Astrocyte of the cerebellum (primary cell): ENCODE data around the gene KLRC2.
A peak's percentile ranks its signal among the peaks of the same experiment; 100 is the strongest.
"Not testable (repeated sequence)": the region's sequence is repeated elsewhere in the genome, so short reads cannot be mapped to it uniquely, and the experiment has no call there.

Experiments
- DNase-seq: peaks from one replicate; pipeline ENCODE4 v3.0.0-alpha.2; 2011; ENCODE audit warnings: low read depth
- H3K4me3 ChIP-seq: 2 replicates; pipeline ENCODE4 v1.5.1; 2011; ENCODE audit warnings: mild to moderate bottlenecking, low read depth, low read length, moderate library complexity
- in situ Hi-C: cut with HindIII; loops from 2 replicates; pipeline ENCODE4 v1.10.0; 2017; ENCODE audit warnings: low sequenced_read_pairs
- TF ChIP-seq, protein P1 (sequence below): IDR thresholded peaks from 2 replicates; pipeline ENCODE4 v1.5.1; 2012; ENCODE audit warnings: low read length, low read depth, moderate library complexity, mild to moderate bottlenecking; ENCODE audit errors: missing control alignments

The KLRC2 gene

DNA sequence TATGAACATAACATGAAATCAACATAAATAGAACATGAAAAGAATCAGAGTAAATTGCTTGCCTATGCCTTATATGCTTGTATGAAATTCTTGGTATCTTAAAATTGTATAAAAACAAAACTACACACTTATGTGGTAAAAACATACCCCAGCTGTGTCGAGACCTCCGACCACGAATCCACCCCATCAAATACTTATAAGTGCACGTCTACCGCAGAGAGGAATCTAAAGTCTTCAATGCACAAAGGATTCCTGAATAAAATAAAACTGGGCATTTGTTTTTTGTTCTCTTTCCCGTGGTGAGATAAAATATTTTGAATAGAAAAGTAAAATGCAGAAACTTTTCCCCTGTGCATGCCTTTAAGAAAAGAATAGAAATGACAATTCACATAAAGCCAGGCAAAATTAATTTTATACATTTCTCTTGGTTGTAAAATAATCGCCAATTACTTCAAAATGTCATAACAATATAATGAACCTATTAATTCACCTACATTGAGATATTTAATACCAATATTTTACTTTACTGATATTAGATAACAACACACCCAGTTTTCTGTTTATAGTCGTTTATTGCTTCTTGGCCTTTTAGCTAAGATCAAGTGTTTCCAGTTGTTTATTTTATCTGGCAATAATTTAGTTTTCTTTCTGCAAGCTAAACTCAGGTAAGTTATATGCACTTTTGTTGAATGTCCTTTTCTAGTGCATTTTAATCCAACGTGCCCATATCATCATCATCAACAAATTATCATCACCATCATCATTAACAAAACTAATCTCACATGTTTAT lies 47.0 kb downstream of the KLRC2 start:
- TF ChIP-seq, protein P1, sequence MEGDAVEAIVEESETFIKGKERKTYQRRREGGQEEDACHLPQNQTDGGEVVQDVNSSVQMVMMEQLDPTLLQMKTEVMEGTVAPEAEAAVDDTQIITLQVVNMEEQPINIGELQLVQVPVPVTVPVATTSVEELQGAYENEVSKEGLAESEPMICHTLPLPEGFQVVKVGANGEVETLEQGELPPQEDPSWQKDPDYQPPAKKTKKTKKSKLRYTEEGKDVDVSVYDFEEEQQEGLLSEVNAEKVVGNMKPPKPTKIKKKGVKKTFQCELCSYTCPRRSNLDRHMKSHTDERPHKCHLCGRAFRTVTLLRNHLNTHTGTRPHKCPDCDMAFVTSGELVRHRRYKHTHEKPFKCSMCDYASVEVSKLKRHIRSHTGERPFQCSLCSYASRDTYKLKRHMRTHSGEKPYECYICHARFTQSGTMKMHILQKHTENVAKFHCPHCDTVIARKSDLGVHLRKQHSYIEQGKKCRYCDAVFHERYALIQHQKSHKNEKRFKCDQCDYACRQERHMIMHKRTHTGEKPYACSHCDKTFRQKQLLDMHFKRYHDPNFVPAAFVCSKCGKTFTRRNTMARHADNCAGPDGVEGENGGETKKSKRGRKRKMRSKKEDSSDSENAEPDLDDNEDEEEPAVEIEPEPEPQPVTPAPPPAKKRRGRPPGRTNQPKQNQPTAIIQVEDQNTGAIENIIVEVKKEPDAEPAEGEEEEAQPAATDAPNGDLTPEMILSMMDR: no peak
- H3K4me3 ChIP-seq: no peak overlapping the region
- in situ Hi-C loops: no loop called here
- peak; percentile 73 for DNase-seq

DNA sequence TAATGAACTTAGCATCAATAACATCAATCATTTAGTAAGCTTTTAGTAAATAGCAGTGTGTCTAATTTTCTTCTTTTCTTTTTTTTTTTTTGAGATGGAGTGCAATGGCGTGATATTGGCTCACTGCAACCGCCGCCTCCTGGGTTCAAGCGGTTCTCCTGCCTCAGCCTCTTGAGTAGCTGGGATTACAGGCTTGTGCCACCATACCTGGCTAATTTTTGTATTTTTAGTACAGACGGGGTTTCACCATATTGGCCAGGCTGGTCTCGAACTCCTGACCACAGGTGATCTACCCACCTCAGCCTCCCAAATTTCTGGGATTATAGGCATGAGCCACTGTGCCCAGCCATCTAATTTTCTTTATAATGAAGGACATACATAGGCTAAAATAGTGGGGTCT lies 48.3 kb downstream of the KLRC2 start:
- H3K4me3 ChIP-seq, in situ Hi-C loops, DNase-seq: not testable (repeated sequence)

DNA sequence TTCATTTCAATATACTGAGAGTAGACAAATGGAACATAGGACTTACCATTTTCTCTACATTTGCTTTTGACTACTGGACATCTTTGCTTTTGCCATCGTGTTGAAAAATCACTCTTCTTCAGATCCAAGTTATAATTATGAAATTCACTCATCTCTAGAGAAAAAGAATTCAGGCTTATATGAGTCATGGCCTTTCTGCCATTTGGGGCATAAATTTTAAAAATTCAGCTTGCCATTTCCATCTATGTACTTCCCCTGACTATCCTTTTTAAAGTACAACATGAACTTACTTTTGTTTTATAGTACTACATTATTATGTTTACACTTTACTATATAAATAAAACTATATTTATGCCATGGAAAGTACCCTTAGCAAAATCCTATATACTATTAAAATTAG lies 49.0 kb downstream of the KLRC2 start:
- in situ Hi-C loops: no loop called here
- no peak for DNase-seq
- TF ChIP-seq, protein P1: no peak
- no peak overlapping the region for H3K4me3 ChIP-seq

DNA sequence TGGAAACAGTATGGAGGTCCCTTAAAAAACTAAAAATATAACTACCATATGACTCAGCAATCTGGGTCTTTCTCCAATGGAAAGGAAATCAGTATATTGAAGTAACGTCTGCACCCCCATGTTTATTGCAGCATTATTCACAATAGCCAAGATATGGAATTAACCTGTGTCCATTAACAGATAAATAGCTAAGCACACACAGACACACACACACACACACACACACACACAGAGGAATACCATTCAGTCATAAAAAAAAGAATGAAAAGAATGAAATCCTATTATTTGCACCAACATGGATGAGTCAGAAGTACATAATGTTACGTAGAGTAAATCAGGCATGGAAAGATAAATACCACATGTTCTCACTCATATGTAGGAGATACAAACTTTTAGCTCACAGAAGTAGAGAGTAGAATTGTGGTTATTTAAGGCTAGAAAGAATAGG lies 50.6 kb downstream of the KLRC2 start:
- peak; percentile 88 for DNase-seq
- no peak overlapping the region for H3K4me3 ChIP-seq
- in situ Hi-C loops: no loop called here
- TF ChIP-seq, protein P1: no peak

DNA sequence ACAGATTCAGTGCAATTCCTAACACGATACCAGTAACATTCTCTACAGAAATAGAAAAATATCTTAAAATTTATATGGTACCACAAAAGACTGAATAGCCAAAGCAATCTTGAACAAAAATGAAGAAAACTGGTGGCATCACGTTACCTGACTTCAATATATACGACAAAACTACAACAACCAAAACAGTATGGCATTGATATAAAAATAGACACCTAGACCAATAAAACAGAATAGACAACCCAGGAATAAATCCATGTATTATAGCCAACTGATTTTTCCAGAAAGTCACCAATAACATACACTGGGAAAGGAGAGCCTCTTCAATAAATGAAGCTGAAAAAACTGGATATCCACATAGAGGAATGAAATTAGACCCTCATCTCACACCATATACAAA lies 51.6 kb downstream of the KLRC2 start:
- no peak for DNase-seq
- in situ Hi-C loops: no loop called here
- H3K4me3 ChIP-seq: no peak overlapping the region
- TF ChIP-seq, protein P1: no peak

DNA sequence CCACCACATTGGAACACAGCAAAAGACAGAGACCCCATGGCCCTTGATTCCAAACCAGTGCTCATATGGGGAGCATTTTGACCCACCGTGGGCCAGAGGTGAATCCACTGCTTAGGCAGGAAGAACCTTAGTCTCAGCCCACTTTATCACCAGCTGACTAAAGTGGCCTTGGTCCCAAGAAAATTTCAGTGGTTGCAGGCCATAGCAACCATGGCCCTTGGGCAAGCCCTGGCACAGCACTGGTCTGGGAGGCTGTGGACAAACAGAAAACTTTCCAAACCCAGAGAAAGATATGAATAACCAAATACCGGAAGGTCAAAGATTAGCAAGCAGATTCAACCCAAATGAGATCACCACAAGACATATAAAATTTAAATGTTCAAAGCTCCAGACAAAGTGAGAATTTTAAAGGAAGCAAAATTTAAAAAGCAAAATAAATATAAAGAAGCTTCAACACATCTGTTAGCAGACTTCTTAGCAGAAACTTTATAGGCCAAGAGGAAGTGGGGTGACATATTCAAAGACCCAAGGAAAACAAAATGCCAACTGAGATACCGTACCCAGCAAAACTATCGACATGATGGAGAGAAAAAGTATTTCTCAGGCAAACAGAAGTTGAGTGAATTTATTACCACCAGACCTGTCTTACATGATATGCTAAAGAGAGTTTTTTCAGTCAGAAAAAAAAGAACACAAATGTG lies 53.7 kb downstream of the KLRC2 start:
- TF ChIP-seq, protein P1: no peak
- in situ Hi-C loops: no loop called here
- no peak for DNase-seq
- H3K4me3 ChIP-seq: no peak overlapping the region
